Measurements from ENCODE around the gene DDIAS. TPM values are rescaled to one million over a fixed set of nuclear protein-coding genes. Genes with fewer than 3 reads are reported as not detected.

DDIAS gene, protein sequence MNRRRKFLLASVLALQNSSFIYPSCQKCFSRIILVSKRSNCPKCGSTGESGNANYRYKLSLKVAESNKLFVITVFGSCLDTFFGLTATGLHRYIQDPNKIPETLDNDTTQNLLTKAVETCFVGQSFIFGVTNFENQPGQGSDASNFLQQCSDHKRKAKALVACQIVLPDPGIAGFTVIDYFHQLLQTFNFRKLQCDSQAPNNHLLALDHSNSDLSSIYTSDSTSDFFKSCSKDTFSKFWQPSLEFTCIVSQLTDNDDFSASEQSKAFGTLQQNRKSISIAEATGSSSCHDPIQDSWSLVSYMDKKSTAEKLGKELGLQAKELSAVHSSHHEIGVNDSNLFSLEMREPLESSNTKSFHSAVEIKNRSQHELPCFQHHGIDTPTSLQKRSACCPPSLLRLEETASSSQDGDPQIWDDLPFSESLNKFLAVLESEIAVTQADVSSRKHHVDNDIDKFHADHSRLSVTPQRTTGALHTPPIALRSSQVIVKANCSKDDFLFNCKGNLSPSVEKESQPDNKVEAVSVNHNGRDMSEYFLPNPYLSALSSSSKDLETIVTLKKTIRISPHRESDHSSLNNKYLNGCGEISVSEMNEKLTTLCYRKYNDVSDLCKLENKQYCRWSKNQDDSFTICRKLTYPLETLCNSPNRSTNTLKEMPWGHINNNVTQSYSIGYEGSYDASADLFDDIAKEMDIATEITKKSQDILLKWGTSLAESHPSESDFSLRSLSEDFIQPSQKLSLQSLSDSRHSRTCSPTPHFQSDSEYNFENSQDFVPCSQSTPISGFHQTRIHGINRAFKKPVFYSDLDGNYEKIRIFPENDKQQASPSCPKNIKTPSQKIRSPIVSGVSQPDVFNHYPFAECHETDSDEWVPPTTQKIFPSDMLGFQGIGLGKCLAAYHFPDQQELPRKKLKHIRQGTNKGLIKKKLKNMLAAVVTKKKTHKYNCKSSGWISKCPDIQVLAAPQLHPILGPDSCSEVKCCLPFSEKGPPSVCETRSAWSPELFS
- 6.8 TPM for total RNA-seq

DNA sequence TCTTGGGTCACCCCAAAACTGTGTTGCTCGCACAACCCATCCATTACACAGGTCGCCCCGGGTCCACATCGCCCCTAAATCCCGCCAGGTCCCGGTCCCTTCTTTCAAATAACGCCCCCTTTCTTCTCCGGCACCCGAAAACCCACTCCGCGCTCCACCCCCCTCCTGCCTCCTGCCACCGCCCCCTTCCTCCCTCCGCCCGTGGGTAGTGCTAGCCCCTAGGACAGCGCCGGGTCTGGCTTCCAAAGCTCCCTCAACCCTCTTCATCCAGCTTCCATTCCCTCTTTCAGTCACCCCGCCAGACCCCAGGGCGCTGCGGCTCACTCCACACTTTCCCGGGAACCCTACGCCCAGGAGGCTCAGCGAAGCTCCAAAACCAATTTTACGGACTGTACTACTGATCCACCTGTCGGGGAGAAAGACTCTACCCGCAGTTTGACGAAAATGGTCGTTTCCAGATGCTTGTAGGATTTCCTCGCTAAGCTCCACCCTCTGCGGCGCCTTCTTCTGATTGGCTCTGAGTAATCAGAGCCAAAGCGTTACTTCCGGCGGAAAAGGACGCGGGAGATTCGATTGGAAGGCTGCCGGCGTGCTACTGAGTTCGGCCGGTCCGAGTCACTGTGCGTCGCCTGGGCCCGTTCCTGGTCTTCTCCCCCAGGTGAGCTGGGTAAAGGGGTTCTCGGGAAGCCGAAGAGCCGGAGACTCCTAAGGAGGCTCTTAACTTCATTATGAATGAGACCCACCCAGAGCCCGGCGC is at the start of gene DDIAS:
Gene DDIAS, plus strand, starts transcription at position 572 of the 757 bp plus-strand sequence. CDS start 13,003 bp downstream, outside the sequence.

DNA sequence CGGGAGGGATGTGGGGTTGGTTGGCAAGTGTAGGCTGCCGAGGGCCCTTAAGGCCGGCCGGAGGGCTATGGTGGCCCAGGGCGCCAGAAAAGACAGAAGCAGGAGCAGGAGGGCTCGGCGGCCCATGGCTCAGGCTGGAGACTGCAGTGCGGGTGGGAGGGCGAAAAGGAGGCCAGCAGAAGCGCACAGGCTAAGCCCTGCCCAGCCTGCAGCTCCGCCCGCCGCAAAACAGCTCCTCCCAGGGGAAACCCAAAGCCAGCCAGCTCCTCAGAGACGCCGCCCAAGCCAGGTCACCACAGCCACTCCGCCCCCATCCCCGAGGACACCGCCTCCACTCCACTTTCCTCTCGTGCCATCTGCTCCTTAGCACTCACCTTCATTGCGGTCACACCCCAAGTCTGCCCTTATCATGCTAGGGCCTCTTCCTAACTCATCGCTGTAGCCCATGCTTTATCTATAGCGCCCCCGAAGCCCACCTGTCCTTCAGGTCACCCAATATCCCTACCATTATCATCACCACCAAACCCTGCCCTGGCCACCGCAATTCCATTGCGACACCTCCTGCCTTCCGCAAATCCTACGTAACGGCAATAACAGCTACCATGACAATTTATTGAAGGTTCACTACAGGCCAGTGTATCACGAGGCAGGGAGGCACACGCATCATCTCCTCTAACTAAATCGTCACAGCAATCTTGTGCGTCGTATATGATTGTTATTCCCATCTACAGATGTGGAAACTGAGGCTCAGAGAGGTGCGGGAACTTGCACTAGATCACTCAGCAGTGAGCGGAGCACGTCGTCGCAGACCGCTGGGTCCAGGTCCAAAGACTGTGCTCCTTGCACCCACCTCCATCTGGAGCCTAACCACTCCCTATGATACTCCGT is 1.0 kb upstream of the DDIAS start, which contains the start of gene PRCP:
Gene PRCP, minus strand, starts transcription at position 154 of the 888 bp plus-strand sequence. Its CDS starts 28 bp downstream, at position 126.

Other genes with a start within 250 kb of the DDIAS start
- 1.8 TPM for gene FAM181B, start 167.9 kb upstream of the DDIAS start, total RNA-seq
- 73.1 TPM for gene PRCP, start 1.3 kb upstream of the DDIAS start, total RNA-seq
- gene RAB30, start 170.2 kb downstream of the DDIAS start, total RNA-seq = 70.5 TPM